HL-60 (cell line): Measurements from ENCODE around the gene PCNX2.

Experiments
- DNase-seq, 2 experiments: peaks; one replicate each; pipeline ENCODE4 v3.0.0-alpha.2; 2010 to 2020; ENCODE audit warnings: low read depth in 1 of 2, low spot score in 1 of 2
- H3K27ac ChIP-seq: fragments of 250-450 bp; sonication (Bioruptor Pico); replicated peaks from 2 replicates; pipeline ENCODE4 v1.5.1; 2020; ENCODE audit warnings: mild to moderate bottlenecking, moderate library complexity
- H3K27me3 ChIP-seq: fragments of 250-450 bp; sonication (Bioruptor Pico); 2 replicates; pipeline ENCODE4 v1.5.1; 2021; ENCODE audit warnings: mild to moderate bottlenecking, moderate library complexity; ENCODE audit not compliant: insufficient read depth, poor library complexity, severe bottlenecking
- H3K4me3 ChIP-seq: replicated peaks from 2 replicates; pipeline ENCODE4 v1.5.1; 2011; ENCODE audit warnings: mild to moderate bottlenecking, control low read depth, low read length; ENCODE audit not compliant: insufficient read depth
- CTCF ChIP-seq: IDR thresholded peaks from one replicate; pipeline ENCODE4 v1.5.1; 2011; ENCODE audit warnings: low read length, control low read depth, inconsistent platforms; ENCODE audit not compliant: insufficient read depth
- GABPA ChIP-seq: IDR thresholded peaks from 2 replicates; pipeline ENCODE4 v1.6.1; 2012; ENCODE audit warnings: low read depth
- POLR2AphosphoS5 ChIP-seq: IDR thresholded peaks from 2 replicates; pipeline ENCODE4 v1.6.1; 2012; ENCODE audit warnings: low read depth
- SPI1 ChIP-seq: IDR thresholded peaks from 2 replicates; pipeline ENCODE4 v1.6.1; 2012; ENCODE audit warnings: low read depth, mild to moderate bottlenecking, borderline replicate concordance
- TF ChIP-seq, protein P1 (sequence below): IDR thresholded peaks from 2 replicates; pipeline ENCODE4 v1.6.1; 2012; ENCODE audit warnings: low read depth; ENCODE audit not compliant: insufficient replicate concordance

PCNX2 gene

GRCh38 chr1:233113009-233113879 lies 182.3 kb downstream of the PCNX2 start:
- no peaks in the 10 kb centered on the region for H3K27me3 ChIP-seq
- peak overlapping the region; percentile 77 for H3K27ac ChIP-seq
- peak overlapping the region; percentile 7 for H3K4me3 ChIP-seq
- DNase-seq = peak; percentile 97
- TF ChIP-seq, protein P1, sequence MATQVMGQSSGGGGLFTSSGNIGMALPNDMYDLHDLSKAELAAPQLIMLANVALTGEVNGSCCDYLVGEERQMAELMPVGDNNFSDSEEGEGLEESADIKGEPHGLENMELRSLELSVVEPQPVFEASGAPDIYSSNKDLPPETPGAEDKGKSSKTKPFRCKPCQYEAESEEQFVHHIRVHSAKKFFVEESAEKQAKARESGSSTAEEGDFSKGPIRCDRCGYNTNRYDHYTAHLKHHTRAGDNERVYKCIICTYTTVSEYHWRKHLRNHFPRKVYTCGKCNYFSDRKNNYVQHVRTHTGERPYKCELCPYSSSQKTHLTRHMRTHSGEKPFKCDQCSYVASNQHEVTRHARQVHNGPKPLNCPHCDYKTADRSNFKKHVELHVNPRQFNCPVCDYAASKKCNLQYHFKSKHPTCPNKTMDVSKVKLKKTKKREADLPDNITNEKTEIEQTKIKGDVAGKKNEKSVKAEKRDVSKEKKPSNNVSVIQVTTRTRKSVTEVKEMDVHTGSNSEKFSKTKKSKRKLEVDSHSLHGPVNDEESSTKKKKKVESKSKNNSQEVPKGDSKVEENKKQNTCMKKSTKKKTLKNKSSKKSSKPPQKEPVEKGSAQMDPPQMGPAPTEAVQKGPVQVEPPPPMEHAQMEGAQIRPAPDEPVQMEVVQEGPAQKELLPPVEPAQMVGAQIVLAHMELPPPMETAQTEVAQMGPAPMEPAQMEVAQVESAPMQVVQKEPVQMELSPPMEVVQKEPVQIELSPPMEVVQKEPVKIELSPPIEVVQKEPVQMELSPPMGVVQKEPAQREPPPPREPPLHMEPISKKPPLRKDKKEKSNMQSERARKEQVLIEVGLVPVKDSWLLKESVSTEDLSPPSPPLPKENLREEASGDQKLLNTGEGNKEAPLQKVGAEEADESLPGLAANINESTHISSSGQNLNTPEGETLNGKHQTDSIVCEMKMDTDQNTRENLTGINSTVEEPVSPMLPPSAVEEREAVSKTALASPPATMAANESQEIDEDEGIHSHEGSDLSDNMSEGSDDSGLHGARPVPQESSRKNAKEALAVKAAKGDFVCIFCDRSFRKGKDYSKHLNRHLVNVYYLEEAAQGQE = no peak
- TF ChIP-seq SPI1 (peak; percentile 12; the same call in 1 of the 2 replicates), GABPA (no peak), POLR2AphosphoS5 (peak; percentile 86), CTCF (no peak)

- H3K27ac ChIP-seq = peak overlapping the region; percentile 77
- TF ChIP-seq, protein P1 = no peak
- TF ChIP-seq CTCF (no peak), POLR2AphosphoS5 (no peak), GABPA (no peak), SPI1 (no peak)
- DNase-seq = peak in 1 of 2 experiments; percentile 10
- H3K27me3 ChIP-seq = no peaks in the 10 kb centered on the region
- H3K4me3 ChIP-seq = no peak overlapping the region
These were observed 183.1 kb downstream of the PCNX2 start for GRCh38 chr1:233112186-233113008.

DNA sequence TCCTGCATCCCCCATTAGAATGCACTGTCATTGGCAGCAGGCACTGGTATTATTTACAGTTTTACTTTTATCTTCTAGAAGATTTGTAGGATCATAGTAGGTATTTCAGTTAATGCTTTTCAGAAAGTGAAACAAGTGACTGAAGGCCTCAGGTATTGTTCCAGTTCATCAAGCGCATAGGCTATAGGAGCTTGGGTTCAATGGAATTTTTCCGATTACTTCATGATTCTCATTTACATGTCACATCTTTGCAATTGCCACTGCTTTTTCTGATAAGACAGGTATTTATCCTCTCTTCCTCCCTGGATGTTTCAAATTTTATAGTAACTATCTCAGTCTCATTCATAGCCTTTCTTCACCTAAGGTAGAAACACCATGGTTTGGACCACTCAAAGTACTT lies 183.8 kb downstream of the PCNX2 start:
- Histone ChIP-seq H3K27ac (peak overlapping the region; percentile 77; the same call in 1 of the 2 replicates), H3K27me3 (no peaks in the 10 kb centered on the region), H3K4me3 (no peak overlapping the region)
- no peak for DNase-seq
- TF ChIP-seq, protein P1 = no peak
- TF ChIP-seq SPI1 = no peak
- no peak for TF ChIP-seq GABPA
- TF ChIP-seq POLR2AphosphoS5 = no peak
- no peak for TF ChIP-seq CTCF
